GM18517 (cell line): ENCODE data around the gene SPACA7.

Source experiments
- ATAC-seq: cut with Tn5 transposase; IDR thresholded peaks from one replicate; pipeline ENCODE4 v1.9.1; 2021; ENCODE audit warnings: mild to moderate bottlenecking, moderate library complexity; ENCODE audit not compliant: unreplicated experiment

SPACA7 gene

DNA sequence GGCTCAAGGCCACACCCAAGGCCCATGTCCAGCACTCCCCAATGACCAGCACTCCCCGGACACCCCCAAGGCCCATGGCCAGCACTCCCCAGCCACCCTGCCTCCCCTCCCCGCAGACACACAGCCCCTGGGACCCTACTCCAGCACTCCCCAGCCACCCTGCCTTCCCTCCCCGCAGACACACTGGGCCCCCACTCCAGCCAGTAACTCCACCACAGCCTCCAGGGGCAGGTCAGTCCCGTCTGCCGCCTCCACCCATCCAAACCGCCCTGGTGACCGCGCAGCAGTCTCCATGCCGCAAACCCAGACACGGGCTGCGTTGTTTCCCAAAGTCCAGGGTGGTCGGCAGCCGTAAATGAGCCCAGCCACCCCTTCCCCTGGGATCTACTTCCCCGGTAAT lies 70.7 kb downstream of the SPACA7 start:
- ATAC-seq = no peak

DNA sequence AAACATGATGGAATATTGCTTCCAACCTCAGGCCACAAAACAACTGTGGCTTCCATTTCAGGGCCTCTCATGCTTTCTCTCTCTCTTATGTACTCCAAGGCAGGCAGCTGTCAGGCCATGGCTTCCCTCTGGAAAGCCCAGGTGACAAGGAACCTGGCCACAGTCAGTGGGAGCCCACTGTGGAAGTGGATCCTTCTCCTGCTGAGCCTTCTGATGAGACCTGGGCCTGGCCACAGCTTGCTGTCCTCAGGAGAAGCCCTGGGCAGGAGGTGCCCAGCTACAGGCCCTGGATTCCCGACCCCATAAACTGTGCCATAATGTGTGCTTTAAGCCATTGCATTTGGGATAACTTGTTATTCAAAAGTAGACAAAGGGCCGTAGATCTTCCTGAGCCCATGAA lies 71.2 kb downstream of the SPACA7 start:
- no peak for ATAC-seq

- no peak for ATAC-seq
These were observed 71.8 kb downstream of the SPACA7 start for GRCh38 chr13:112447761-112448603.

DNA sequence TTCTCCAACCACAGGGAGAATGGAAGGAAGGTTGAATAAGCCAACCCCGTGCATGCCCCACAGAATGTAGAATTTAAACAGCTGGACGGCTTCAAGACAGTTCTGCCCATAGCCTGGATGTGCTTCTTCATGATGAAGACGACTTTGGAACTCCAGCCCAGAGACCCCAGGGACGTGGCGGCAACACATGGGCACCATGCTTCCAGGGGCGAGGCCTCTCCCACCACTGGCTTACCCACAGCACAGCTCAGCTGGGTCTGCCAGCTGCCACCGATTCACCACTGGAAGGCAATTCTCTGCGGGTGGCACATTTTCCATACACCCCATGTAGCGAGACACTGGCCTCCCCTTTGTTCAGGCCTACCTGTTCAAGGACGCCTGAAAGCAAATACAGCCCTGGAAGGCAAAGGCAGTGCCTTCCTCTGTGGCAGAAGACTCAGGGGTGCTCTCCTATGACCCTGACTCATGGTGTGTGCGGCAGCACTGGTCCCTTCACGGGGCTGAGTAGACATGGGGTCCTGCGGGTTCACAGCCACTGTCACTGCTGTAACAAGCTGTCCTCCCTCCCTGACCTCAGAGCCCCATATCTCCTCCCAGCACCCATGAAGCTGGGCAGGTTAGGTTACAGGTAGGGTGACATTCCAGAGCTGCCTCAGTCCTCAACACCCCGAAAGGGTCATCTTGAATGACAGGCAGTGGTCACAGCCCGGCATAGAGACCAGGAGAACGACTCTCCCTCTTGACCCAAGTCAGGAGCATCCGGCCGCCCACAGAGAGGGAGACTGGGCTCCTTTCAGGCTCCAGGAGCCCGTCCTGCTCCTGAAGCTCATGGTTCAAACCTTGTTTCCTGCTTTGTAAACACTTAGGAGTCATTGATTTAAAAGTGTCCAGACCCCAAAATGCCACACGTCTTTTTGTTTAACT lies 72.7 kb downstream of the SPACA7 start:
- ATAC-seq = no peak

GRCh38 chr13:112449545-112449930 lies 73.4 kb downstream of the SPACA7 start:
- no peak for ATAC-seq

DNA sequence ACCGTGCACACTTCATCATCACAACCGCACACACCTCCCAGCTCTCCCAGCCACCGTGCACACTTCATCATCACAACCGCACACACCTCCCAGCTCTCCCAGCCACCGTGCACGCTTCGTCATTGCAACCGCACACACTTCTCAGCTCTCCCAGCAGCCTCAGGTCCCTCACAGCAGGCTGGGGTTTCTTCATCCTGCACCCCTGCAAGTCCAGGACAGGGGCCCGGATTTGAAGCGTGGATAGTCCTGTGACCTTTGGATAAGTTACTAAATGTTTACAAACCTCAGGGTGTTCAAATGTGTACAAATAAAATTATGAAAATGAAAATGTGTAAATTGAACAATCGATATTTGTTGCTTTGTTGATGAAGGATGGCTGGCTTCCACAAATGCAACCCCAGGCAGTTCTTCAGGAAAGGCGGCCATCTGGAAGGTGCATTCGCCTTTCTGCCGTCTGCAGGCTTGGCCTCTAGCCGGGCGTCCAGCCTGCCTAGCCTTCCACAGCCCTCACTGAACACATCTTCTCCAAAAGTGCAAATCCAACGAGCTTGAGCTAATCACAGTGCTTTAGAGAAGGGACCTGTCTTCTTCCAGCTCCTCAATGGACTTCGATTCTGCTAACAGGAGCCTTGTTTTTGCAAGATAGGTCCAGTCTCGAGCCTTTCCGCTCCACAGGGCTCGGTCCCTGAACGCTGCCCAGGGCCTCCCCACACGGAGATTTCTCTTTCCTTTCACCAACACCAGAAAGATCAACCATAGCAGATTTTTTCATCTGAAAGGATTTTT lies 74.2 kb downstream of the SPACA7 start:
- ATAC-seq = no peak

- ATAC-seq = no peak
These were observed 74.7 kb downstream of the SPACA7 start for GRCh38 chr13:112450904-112451240.

DNA sequence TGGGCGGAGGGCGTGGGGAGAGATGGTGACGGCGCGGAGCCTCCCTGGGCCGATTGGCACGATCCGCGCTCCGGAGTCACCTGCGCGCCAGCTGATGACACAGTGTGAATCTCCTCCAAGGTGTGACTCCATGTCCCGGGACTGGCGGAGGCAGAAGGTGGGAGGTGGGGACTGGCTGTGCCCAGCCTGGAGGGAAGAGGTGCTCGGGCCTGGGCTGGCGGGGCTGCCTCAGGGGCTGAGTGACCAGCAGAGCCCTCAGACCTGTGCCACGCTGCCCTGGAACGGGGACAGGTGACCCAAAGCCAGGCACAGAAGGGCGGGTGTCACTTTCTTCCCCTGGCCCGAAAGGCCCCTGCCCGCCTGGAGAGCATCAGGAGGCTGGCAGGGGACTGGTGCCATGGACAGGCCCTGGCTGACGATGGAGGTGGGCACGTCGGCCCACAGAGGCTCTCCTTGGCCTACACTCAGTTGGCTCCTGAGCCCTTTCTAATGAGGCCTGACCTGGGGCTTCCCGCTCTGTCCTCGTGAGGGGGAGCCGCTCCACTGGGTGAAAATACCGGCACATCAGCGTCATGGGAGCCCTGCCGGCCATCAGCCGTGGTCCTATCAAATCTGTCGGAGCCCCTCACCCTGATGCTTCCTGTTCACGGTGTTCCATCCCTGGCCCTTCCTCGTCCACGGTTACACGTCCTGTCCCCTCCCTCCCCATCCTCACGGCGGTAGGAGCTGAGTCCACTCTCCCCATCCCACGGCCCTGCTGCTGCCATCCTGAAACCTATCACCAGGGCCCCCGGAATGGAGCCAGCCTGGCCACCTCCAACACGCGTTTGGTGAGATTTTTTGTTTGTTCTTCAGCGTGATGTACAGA lies 75.6 kb downstream of the SPACA7 start:
- no peak for ATAC-seq

DNA sequence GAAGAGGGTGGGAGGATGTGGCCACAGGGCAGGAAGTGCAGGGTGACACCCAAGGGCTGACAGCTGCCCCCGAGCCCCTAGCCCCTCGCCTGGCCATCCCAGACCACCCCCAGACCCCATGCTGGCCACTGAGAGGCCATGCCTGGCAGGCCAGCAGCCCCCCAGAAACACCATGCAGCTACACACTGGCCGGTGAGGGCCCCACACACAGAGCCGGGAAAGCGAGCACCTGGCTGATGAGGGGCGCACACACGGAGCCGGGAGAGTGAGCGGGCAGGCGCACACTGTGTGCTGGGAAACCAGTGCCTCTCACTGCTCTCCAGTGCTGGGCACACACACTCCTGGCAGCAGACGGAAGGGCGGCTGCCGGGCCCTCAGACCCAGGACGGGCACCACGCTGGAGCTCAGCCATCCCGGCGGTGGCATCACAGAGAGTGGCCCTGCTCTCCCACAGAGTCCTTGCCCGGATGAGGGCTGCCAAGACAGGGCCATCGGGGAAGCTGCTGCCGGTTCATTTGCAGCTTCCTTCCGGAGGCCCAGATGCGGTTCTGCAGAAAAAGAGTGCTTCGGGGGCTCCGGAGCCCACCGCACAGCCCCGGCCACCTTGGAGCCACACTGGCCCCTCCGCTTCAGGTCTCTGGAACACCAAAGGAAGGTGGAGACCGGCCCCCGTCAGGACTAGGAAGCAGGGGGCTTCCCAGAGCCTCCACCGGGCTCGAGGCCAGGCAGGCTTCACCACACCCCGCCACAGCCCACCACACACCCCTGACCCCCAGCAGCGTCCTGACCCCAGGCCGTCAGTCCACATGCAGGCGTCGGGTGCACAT lies 76.4 kb downstream of the SPACA7 start:
- ATAC-seq = no peak

DNA sequence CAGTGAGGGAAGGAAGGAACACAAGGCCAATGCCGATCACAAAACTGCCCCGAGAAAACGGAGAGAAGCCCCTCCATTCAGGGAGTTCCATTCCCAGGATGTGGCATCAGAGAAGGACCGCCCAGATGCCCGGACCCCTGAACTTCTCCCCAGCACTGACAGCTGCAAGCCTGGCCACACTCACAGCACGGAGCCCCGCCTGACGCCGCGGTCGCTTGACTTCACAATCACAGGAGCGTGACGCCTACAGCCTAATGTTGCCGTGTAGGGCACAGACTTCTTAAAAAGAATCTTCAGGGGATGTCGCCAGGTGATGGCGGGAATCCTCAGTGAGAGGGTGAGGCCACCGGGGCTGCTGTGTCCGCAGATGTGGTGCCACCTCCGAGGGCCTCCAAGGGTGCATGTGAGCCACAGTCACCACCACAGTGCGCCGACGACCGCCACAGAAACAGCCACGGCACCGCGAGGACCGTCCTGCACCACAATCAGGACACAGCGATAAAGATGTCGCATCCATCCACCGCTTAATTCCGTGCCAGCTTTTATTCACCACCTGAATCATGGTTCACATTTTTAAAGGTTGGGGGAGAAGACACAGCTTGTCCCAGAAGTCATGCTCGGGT lies 77.2 kb downstream of the SPACA7 start:
- no peak for ATAC-seq

DNA sequence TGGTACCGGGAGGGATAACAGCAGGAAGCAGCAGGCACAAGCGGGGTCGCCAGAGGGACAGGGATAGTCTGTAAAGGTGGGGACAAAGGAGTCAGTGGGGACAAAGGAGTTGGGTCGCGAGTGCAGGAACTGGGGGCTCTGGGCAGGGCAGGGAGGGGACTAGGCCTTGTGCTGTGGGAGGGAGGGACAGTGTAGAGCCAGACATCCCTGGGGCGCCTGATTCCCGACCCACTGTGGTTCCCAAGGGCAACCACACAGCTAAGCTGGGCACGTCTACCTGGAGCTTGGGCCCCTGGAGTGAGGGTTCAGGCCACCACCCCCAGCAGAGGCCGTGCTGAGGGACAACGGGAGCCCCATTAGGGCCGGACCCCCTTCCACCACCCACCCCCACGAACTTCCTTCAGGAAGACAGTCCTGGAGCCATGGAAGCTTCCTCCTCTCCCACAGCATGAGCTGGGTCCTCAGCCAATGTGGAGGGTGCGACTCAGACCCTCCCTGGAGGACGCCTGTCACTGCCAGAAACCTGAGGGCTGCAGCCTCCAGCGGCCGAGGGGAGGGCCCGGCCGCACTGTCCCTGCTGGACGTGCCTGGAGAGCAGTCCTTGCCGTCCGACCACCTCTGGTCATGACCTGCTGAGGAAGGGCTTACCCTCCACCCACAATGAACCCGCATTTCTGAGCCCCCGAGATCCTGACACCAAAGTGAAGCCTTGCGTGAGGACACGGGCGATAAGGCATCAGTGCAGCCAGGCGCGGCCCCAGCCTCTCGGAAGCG lies 77.9 kb downstream of the SPACA7 start:
- ATAC-seq = no peak

- no peak for ATAC-seq
These were observed 78.6 kb downstream of the SPACA7 start for GRCh38 chr13:112454648-112455334.

GRCh38 chr13:112455476-112456059 lies 79.4 kb downstream of the SPACA7 start:
- ATAC-seq = no peak

DNA sequence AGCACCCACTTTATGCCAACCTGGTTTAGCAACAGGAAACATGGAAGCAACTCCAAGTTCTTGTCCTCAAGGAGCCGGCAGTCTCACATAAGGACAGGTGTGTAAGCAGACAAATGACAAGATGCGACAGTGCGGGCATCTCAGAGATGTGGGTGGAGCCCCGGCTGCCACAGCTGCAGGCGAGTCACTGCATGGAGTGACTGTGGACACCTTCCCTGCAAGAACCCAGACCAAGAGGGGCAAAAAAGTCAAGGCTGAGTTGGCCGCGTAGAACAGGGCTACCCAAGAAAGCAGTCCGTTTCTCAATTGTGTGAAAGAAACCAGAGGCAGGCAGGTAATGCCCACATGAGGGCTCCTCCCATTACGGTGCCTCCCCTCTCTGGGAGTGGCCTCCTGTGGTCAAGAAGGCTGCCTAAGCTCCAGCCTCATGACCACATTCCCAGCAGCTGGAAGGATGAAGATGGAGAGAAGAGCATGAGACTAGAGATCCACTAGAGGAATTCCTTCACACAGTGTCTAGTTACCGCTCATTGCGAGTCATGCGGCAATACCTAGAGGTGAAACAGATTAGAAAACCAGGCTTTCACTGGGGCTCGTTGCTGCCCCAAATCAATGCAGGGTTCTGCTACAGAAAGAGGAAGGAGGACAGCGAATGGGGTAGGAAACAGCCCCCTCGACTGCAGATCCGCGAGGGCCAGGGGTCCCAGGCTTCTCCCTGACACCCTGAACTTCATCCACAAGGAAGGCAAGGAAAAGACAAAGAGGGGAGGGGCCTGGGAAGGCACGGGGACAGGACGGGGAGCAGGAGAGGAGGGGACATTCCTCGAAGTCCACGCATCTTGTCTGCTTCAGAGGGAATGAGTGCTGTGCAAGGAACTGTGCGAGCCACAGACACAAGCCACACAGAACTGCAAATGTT lies 80.2 kb downstream of the SPACA7 start:
- ATAC-seq = no peak

DNA sequence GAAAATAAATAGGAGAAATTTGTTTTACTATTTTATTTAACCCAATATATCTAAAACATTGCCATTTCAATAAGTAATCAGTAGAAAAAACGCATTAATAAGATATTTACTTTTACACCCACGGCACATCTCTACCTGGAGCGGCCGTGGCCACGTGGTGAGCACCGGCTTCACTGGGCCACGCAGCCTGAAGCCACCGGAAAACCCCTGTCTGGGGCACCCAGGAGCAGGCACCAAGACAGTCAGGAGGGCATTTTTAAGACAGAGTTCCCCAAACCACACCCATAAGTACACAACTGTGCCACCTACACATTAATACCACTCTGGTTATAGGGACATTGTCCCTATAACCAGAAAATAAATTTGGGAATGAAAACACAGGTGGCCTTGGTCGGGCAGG lies 80.9 kb downstream of the SPACA7 start:
- ATAC-seq = no peak

DNA sequence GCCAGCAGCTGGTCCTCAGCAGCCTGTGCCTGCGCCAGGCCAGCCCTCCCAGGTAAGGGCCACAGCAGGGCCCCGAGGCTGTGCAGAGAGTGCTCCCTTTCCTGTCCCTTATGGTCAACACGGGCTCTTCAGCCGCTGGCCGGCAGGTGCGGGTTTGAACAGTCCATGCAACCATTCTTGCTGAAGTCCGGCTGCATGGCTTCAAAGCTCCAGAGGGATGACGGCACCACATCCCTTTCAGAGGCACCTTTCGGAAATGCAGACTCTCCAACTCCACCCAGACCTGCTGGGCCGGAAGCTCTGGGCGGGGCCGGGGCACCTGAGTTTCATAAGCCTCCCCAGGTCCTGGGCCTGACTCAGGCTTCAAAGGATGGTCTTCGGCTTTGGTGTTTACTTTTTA lies 81.3 kb downstream of the SPACA7 start:
- ATAC-seq = no peak
